HUDEP-2 (cell line): ENCODE results near the gene TARDBP.
"Not testable (repeated sequence)": the region's sequence is repeated elsewhere in the genome, so short reads cannot be mapped to it uniquely, and the experiment has no call there.

Experiments used
- DNase-seq, 76 experiments: peaks; one replicate each; lab custom pipeline; 2025; ENCODE audit not compliant: unreplicated experiment in 76 of 76; lab: John Stamatoyannopoulos, UW

The TARDBP gene

DNA sequence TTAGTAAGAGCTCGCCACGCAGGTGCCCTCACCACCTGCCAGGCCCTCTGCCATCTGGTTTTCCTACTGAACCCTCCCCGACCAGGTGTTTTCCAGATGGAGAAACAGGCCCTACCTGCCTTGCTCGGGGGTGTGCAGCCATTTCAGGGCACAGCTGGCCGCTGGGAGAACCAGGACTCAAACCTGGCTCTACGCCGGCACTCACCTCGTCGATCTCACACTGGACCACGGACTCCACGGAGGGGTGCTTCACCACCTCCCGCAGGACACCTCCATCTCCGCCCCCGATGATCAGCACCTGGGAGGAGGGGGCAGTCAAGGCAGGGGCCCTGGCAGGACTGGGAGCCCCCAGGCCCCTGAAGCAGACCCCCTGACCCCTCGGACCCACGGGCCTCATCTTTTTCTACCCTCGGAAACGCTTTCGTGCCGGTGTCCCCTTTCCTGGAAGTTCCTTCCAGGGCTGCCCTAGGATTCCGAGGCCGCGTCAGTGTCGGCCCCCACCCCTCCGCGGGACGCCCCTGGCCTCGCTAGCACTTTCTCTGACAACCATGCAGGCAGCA lies 46.2 kb downstream of the TARDBP start:
- DNase-seq, result no peak

DNA sequence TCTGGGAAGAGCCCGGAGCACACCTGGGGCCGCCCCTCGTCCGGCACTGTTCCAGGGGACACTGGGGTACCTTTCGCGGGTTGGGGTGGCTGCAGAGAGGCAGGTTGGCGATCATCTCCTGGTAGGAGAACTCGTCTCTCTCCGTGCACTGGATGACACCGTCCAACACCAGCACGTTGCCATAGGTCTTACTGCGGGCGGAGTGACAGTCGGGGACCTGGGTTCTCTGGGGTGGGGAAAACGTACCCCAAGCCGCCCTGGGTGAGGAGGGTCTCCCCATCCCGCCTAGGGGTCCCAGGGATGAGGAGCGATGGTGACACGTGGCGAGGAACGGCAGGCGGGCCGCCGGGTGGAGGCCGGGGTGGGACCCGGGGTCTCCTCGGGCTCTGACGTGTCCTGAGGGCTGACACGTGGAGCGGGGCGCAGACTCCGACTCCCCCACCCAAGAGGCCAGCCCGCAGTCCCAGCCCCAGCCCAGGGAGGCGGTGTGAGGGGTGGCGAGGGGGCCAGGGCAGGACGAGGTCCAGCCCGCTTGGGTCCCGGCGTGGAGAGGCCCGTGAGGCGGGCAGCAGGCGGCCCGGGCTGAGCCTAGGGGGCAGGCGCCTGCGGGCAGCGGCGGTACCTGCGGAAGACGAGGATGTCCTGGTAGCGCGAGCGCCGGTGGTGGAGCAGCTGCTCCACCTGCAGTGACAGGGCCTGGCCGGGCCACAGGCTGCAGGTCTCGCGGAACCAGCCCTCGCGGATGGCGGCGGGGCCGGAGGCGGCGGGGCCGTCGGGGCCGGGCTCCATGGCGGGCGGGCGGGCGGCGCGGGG lies 46.9 kb downstream of the TARDBP start:
- peak in 3 of 76 experiments; percentile 23 to 49 (median 43) for DNase-seq

DNA sequence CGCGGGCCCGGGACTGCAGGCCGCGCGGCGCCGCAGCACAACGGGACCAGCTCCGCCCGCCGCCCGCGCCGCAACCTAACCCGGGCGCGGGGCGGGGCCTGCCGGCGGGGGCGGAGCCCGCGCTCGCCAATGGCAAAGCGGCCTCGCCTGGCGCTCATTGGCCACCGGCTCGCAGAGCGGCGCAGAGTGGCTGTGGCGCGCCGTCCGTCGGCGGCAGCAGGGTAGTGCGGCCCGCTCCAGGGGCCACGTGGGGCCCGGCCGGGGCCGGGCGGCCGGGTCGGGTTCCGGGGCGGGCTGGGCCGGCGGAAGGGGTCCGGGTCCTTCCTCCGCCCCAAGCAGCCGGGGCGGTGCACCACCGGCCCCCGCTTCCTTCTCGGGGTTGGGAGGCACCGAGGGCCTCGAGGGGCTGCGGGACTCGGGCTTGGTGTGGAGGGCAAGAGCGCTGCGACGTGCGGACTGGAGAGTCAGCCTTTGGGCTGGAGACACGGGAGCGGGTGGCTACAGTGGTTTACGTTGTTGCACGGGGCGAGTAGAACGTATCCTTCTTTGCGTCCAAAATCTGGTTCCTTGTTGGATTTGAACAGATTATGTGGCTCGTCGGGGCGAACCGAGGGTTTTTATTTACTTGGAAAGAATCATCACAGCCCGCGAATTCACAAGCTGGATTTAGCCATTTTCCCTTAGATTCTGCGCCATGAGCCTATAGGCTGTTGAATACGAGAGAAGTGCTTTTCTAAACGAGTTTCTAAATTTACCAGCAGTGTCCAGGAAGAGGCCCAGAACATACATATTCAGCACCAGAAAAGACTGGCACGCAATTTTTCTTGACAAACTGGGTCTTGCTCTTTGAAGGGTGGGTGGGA lies 47.7 kb downstream of the TARDBP start, which contains the start of gene SRM:
Gene SRM (minus strand): TSS at position 51 of the 863 bp plus-strand sequence. CDS start 75 bp downstream, outside the sequence.
- peak in 73 of 76 experiments; percentile 21 to 93 (median 81) for DNase-seq

GRCh38 chr1:11061652-11062365 lies 49.4 kb downstream of the TARDBP start:
- no peak for DNase-seq

DNA sequence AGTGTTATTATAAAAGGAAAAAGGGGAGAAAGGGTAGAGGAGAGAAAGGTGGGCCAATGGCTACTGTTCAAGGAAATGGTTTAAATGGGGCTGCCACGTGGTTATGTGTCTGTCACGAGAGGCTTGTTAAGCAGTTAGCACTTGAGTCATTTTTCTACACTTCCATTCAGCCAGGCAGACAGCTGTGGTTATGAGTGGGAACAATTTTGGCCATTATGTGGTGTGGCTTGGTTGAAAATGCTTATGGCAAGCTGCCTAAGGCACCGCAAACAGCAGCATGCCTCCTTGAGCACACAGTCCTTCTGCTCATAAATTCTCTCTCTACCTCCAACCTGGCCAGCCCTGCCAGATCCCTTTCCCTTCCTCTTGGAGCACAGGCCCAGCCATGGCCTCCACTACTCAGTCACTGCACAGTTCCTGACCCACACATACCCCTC lies 50.5 kb downstream of the TARDBP start:
- DNase-seq, result no peak

DNA sequence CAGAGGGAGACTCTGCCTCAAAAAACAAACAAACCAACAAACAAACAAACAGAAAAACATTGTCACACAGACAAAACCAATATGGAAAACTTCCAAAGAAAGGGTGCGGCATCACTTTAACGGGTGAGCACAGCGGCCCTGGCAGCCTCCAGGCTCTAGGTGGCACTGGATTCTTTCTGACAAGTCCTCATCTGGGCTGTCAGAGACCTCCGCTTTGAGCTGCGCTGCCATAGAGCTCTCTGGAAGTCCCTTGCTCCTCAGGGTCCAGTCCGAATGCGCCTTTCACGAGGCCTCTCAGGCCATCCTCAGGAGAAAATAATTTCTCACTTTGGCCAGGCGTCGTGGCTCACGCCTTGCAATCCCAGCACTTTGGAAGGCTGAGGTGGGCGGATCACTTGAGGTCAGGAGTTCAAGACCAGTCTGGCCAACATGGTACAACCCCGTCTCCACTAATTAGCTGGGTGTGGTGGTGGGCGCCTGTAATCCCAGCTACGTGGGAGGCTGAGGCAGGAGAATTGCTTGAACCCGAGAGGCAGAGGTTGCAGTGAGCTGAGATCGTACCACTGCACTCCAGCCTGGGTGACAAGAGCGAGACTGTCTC lies 51.6 kb downstream of the TARDBP start:
- peak in 28 of 76 experiments; percentile 6 to 53 (median 21) for DNase-seq

- DNase-seq, result no peak
These were observed 52.5 kb downstream of the TARDBP start for GRCh38 chr1:11064942-11065341.

DNA sequence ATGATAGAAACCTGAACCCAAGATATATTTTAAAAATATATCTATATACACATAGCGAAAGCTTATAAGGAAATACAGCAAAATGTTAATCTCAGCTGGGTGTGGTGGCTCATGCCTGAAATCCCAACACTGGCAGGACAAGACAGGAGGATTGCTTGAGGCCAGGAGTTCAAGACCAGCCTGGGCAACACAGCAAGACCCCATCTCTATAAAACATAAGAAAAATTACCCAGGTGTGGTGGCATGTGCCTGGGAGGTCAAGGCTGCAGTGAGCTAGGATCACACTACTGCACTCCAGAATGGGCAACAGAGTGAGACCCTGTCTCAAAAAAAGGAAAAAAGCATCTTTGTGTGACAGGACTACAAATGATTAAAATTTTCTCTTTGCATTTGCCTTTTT lies 53.3 kb downstream of the TARDBP start:
- DNase-seq, result no peak

DNA sequence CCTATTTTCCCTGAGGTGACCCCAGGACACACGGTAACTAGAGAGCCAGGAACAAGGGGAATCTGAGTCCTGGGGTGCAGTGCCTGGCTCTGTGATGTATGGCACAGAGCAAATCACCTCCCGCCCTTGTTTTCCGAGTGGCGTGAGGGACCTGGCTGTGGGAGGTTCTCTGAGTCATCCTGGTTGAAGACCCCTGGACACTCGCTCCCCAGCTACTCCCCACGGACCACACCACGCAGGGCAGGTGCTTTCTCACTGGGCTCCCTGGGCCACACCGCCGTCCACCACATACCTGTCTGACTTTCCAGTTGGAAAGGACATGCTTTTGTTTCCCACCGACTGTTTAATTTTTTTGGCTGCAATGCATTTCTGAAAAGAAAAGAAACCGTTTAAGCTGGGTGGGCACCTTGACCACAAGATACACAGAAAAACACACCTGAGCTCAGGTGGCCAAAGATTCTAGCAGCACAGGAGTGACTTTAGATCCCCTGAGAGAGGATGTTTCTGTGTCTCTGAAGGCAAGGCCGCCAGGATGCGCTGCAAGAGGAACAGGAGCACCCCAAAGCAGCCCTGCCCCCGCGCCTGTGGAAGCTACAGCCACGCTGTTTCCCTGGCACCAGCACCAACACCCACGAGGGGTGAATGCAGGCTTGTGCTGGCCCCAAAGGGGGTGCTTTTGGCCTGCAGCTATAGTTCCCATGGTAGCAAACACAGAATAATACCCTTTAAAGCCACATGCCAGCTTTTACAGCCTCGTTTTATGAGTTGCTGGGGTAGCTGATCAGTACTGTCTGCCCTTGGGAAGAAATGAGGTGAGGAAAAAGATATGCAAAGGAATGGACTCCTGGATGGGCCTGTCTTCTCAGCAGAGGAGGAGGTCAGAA lies 55.5 kb downstream of the TARDBP start:
- DNase-seq, result no peak

DNA sequence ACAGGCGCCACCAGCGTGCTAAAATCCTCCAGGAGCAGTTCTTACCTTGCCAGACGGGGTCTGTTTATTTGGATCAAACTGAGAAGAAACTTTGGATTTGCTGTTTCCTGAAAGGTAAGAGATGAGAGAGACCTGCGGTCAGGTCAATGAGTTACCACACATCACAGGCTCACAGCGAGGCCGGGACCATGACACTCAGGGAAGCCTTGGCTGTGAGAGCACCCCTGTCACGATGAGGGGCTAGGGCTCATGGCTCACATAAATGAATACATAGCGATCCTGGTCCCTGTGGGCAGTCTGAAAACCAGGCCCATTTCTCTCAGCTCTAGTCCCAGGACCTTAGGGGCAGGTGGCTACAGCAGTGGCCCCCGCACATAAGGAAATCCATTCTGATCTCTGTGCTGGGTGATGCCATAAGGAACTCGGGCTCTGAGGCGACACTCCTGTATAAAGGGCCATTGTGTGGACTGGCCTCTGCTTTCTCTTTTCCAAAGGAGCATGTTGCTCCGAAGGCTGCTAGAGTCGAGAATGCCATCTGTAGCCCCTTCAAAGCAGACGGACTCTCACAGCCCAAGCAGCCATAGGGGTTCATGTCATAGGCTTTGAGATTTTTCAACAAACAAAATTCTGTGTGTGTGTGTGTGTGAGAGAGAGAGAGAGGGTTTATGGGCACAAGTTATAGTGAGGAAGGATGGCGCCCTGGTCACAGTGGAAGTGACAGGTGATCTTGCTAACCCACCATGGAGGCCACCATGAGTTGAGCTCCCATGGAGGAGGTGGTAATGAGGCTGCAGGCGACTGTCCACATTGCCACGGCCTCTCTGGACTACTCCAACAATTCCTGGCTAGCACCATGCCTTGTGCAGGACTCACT lies 56.4 kb downstream of the TARDBP start:
- no peak for DNase-seq

GRCh38 chr1:11070876-11071275 lies 58.4 kb downstream of the TARDBP start:
- no peak for DNase-seq

- no peak for DNase-seq
These were observed 59.2 kb downstream of the TARDBP start for GRCh38 chr1:11071463-11072215.

DNA sequence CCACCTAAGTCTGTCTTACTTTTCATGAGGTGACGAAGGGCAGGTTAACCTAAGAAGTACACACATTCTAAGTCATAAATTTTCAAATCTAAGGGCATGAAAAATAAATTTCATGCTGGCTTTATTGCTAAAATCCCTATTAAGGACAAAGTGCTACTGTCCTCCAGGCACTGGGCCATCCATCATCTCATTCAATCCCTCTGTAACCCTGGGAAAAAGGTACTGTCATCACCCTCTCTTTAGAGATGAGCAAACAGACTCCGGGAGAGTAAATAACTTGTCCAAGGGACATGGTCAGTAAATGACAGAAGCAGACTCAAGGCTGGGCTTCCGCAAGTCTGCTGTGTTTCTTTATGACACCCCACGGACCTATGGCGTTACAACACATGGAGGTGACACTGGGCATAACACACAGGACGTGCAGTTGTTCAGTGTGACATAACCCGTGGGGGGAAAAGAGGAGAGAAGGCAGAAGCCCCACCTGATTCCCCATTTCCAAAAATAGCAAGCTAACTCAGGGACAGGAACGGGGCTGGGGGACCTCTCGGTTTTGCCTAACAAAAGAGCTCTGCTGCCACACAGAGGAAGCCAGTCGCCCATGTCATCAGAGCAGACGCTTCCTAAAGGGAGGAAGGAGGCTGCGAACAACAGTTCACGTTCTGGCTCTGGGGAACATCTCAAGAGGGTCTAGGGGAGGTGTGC lies 59.9 kb downstream of the TARDBP start:
- no peak for DNase-seq

GRCh38 chr1:11073398-11073797 lies 60.9 kb downstream of the TARDBP start:
- not testable (repeated sequence) for DNase-seq
